GM19240 (cell line): ENCODE measurements around the gene TMEM143.
"Not testable (repeated sequence)": the region's sequence is repeated elsewhere in the genome, so short reads cannot be mapped to it uniquely, and the experiment has no call there.

ENCODE experiments used
- DNase-seq: peaks from one replicate; pipeline ENCODE4 v3.0.0; 2011; ENCODE audit warnings: low spot score; ENCODE audit not compliant: insufficient read length

Gene TMEM143

GRCh38 chr19:48296963-48297734 lies 66.6 kb downstream of the TMEM143 start:
- DNase-seq, result no peak

DNA sequence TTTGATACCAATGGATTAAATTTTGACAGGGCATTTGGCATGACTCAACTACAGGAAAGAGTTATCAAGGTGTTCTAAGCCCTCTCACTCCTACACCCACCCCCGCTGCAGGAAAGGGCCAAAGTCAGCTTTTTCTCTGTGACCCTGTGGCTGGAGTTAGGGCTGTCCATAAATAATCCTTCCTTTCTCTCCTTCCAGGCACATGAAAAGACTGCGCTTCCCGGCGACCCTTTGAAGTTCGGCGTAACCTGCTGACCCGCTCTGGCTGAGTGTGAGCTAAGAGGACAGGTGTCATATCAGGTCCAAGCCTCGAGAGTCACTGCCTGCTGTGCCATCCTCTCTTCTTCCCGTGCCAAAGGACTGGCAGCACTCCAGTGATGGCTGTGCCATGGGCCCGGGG lies 68.3 kb downstream of the TMEM143 start:
- no peak for DNase-seq

DNA sequence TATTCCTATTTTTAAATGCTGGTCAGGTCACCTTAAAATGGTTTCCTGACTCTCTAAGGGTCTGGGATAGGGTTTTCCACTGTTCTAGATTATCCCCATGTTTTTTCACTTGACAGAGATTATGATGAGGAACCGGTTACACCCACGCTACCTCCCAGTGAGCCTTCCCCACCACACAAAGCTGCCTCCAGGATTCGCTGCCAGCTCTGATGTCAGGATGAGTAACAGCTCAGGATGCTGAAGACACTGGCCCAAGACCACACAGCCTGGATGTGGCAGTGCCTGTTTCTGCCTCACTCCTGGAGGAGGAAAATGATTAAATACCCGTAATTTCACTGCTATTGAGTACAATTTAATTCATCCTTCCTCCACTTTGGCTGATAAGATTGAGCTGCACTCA lies 70.9 kb downstream of the TMEM143 start:
- no peak for DNase-seq

DNA sequence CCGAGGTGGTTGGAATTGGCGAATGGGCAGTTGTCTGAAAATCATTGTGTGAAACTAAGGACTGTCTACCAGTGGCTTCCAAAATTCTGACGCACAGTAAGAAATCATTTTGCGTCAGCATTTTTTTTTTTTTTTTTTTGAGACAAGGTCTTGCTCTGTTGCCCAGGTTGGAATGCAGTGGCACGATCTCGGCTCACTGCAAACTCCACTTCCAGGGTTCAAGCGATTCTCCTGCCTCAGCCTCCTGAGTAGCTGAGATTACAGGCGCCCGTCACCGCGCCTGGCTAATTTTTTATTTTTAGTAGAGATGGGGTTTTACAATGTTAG lies 72.3 kb downstream of the TMEM143 start:
- DNase-seq, result not testable (repeated sequence)

DNA sequence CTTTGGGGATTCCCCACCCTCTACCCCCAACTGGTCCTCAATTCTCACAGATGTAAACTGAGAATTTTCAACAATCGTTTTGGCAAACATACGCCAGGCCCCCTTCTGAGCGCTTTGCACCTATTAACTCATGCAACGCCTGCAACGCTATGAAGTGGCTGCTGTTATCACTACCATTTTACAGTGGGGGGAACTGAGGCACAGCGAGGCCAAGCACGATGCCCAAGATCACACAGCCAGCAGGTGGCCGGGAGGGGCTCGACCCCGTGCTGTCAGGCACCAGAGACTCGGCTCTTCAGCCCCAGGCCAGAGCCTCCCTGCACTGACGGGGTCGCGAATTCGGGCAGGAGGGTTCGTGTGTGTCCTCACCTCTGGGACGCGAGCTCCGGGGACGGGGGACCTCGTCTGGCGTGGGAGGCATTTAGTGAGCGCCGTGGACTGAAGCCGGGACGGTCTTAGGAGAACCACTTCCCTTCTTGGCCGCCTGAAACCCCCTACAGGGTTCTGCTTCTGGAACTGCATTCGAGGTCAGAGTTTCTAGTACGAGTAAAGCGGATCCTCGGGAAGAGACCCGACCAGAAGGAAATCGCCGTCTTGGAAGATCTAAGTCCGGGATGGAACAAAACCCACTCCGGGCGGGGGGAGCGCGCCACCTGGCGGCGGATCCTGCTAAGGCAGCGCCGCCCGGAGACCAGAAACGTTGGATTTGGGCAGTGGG lies 72.8 kb downstream of the TMEM143 start:
- DNase-seq, result peak; percentile 50

GRCh38 chr19:48290401-48290770 lies 73.4 kb downstream of the TMEM143 start:
- DNase-seq, result no peak

DNA sequence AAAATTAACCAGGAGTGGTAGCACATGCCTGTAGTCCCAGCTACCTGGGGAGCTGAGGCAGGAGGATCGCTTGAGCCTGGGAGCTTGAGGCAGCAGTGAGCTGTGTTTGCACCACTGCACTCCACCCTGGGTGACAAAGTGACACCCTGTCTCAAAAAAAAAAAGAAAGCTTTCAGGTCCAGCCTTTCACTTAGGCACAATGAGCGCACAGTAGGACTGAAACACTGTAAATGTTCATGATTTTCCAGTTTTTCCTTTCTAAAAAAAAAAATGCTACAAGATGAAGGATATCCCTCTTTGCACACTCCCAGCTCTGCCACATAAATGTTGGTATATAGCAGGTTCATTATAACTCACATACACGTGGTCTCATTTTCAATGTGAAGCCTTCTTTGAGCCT lies 76.0 kb downstream of the TMEM143 start:
- DNase-seq, result no peak

DNA sequence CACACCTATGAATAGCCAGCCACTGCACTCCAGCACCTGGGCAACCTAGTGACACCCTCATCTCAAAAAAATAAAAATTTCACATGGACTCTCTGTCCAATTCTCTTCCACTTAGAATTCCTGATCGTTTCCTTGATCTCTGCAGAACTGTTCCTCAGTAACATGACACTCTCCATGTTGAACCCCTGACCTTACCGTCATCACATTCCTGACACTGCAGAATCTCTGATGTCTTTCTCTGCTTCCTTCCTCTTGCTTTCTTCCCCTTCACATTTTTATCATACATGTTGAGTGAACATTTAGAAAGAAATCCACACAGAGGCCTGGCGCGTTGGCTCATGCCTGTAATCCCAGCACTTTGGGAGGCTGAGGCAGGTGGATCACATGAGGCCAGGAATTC lies 78.8 kb downstream of the TMEM143 start:
- no peak for DNase-seq

GRCh38 chr19:48283908-48284307 lies 79.8 kb downstream of the TMEM143 start:
- no peak for DNase-seq
